ENCODE results near the gene BIRC7.

BIRC7 gene

DNA sequence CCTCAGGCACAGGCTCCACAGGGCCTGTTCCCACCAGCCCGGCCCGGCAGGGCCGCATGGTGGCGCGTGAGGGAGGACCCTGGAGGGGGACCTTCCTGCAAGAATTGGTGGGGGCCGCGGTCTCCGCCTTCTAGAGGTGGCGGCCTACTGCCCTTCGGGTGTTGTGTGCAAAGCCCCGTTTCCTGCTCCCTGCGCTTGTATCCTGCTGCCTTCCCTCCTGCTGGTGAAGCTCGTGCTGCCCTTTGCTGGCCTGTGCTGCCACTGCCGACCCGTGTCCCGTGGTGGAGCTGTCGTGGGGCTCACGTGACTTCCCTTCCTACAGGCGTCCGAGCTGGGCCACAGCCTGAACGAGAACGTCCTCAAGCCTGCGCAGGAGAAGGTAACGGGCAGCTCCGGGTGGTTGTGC is 48.8 kb downstream of the BIRC7 start:
- DNase-seq = no peak

DNA sequence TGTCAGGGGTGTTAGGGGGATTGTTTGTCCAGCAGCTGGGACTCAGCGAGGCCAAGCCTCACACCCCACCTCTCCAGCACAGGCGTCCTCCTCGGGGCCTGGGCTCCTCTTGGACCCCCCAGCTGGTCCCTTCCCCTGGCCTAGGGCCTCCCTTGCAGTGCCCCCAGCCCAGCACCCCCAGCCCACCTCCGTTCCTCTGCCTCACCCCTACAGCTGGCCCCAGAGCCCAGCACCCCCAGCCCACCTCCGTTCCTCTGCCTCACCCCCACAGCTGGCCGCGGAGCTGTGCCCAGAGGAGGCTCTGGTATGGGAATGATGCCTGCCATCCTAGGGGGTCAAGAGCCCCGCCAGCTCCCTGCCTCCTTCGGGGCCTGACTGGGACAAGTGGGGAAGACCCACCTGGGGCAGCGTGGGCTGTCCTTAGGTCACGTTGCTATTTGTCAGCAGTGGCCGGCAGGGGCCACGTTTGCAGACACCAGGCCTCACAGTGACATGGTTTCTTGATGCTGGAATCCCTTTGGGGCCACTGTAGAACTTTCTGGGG is 49.3 kb downstream of the BIRC7 start:
- no peak for DNase-seq

- DNase-seq = no peak
Measured at GRCh38 chr20:63285636-63286615, 50.2 kb downstream of the BIRC7 start.

DNA sequence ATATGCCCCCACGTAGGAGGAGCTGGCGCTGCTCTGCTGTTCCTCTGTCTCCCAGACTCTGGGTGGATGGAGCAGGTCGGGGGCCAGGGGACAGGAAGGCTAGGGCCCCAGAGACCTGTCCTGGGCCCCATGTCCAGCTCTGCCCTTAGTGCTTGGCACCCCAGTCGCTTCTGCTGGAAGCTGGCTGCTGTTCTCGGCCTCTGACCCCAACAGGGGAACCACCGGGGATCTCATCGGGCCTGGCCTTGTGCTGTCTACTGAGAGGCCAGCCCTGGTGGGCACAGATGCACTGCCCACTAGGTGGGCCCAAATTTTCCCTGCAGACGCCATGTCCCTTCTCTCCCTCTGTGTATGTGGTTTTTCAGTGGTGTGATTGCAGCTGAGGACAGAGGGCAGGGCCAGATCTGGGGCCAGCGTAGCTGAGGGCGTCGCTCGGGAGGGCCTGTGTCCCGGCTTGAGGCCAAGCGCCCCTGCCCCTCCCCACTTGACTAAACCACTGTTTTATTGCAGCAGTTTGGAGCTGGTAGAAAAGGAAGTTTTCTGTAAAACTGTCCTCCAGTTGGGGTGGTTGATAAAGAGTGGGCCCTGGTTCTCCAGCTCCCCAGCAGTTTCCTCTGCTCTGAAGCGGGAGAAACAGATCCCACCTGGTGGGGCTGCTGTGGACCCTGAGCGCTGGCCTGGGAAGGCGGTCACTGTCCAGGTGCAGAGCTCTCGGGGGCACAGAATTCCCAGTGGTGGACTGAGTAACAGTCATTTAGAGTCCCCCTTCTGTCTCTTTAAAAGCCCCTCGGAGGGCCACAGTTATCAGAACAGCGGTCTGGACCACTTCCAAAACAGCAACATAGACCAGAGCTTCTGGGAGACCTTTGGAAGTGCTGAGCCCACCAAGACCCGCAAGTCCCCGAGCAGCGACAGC is 51.3 kb downstream of the BIRC7 start:
- no peak for DNase-seq

GRCh38 chr20:63287697-63288580 is 52.2 kb downstream of the BIRC7 start:
- DNase-seq = no peak

- no peak for DNase-seq
Measured at GRCh38 chr20:63288581-63289251, 53.0 kb downstream of the BIRC7 start.

DNA sequence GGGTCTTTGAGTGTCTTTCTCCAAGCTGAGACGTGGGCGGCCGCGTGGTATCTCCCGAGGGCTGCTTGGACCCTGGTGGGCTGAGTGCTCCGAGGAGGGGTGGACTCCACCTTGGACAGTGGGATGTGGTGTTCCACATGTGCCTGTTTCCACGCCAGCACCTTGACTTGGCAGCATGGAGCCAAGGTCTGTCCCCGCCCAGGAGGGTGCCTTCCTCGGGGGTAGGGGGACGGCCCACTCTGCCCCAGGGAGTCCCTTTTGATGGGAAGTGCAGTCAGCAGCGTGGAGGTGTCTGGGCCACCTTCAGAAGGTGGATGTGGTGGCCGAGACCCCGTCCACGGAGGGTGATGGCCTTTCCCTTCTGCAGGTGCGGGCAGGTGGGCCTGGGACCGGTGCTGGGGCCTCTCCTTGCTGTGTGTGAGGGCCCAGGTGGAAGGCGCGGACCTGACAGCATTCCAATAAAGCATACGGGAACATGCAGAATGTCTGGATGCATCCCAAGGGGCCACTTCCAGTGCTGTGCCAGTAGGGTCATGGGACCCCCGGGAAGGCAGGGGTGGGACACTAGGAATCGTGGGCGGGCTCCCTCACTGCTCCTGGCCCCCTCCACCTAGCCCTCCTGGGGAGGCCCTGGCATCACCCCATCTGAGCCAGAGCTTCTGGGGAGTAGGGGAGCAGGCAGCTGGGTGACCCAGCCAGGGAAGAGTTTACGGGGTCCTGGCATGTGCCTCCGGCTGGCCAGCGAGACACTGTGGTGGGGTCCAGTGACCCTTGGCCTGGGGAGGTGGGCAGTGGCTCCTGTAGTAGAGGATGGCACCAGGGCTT is 53.8 kb downstream of the BIRC7 start:
- no peak for DNase-seq
